ENCODE results near the gene PLAC8.
"Not testable (repeated sequence)": the region's sequence is repeated elsewhere in the genome, so short reads cannot be mapped to it uniquely, and the experiment has no call there.

Gene PLAC8

GRCh38 chr4:83112231-83112630 is 2.3 kb downstream of the PLAC8 start:
- no peak for DNase-seq (ENCODE audit: low read depth)

- not testable (repeated sequence) for DNase-seq (ENCODE audit: low read depth)
Observed at GRCh38 chr4:83111751-83112141, 2.8 kb downstream of the PLAC8 start.

GRCh38 chr4:83110970-83111750 is 3.4 kb downstream of the PLAC8 start:
- no peak for DNase-seq (ENCODE audit: low read depth)

GRCh38 chr4:83110223-83110945 is 4.1 kb downstream of the PLAC8 start:
- peak; percentile 76 for DNase-seq (ENCODE audit: low read depth)

GRCh38 chr4:83109480-83110222 is 4.9 kb downstream of the PLAC8 start:
- no peak for DNase-seq (ENCODE audit: low read depth)

GRCh38 chr4:83108101-83108861 is 6.2 kb downstream of the PLAC8 start:
- DNase-seq (ENCODE audit: low read depth), result no peak

- no peak for DNase-seq (ENCODE audit: low read depth)
Observed at GRCh38 chr4:83107631-83108030, 6.9 kb downstream of the PLAC8 start.

- DNase-seq (ENCODE audit: low read depth), result no peak
Observed at GRCh38 chr4:83104991-83105390, 9.5 kb downstream of the PLAC8 start.

- DNase-seq (ENCODE audit: low read depth), result no peak
Observed at GRCh38 chr4:83096397-83096796, 18.1 kb downstream of the PLAC8 start.

GRCh38 chr4:83093060-83093640 is 21.4 kb downstream of the PLAC8 start:
- DNase-seq (ENCODE audit: low read depth), result no peak

- DNase-seq (ENCODE audit: low read depth), result no peak
Observed at GRCh38 chr4:83089410-83090157, 24.9 kb downstream of the PLAC8 start.

GRCh38 chr4:83084956-83085355 is 29.6 kb downstream of the PLAC8 start:
- DNase-seq (ENCODE audit: low read depth), result not testable (repeated sequence)

- no peak for DNase-seq (ENCODE audit: low read depth)
Observed at GRCh38 chr4:83083925-83084475, 30.5 kb downstream of the PLAC8 start.

- no peak for DNase-seq (ENCODE audit: low read depth)
Observed at GRCh38 chr4:83082777-83083176, 31.8 kb downstream of the PLAC8 start.

- DNase-seq (ENCODE audit: low read depth), result no peak
Observed at GRCh38 chr4:83080561-83080960, 34.0 kb downstream of the PLAC8 start.

GRCh38 chr4:83075311-83076095 is 39.0 kb downstream of the PLAC8 start:
- DNase-seq (ENCODE audit: low read depth), result no peak

- not testable (repeated sequence) for DNase-seq (ENCODE audit: low read depth)
Observed at GRCh38 chr4:83074783-83075182, 39.7 kb downstream of the PLAC8 start.

GRCh38 chr4:83074086-83074704 is 40.3 kb downstream of the PLAC8 start:
- no peak for DNase-seq (ENCODE audit: low read depth)

GRCh38 chr4:83071116-83071515 is 43.4 kb downstream of the PLAC8 start:
- no peak for DNase-seq (ENCODE audit: low read depth)

All from stimulated activated CD8-positive, alpha-beta memory T cell treated with anti-CD3 and anti-CD28 coated beads, Interleukin-15, amount 100 ng/mL, for 24 hours (primary cell).